HepG2 (cell line): Measurements from ENCODE around the gene HS3ST5. TPM values are rescaled to one million over a fixed set of nuclear protein-coding genes. Genes with fewer than 3 reads are reported as not detected.

Source experiments
- ATAC-seq: fragments of 200-7000 bp; cut with Tn5 transposase; 3 replicates; pipeline ENCODE4 v1.9.1; 2020; ENCODE audit warnings: mild to moderate bottlenecking, moderate library complexity
- BruUV-seq: library from RNA; stranded (reverse); fragments of 400-500 nt; replicated peaks from 2 replicates; lab custom pipeline; 2021; lab: Mats Ljungman, UMichigan
- CTCF ChIA-PET: fragments of 300-600 bp; formaldehyde crosslinking; extraction: SDS; loops from one replicate; lab custom pipeline; 2021; ENCODE audit warnings: low total read pairs, inconsistent platforms, low intra/inter-chr PET ratio; lab: Yijun Ruan, JAX
- POLR2A ChIA-PET: fragments of 350-600 bp; sonication (Branson Sonifier 250); formaldehyde crosslinking; loops from one replicate; lab custom pipeline; 2020; ENCODE audit warnings: antibody characterized with exemption, inconsistent platforms; lab: Yijun Ruan, JAX
- DNase-seq: peaks from one replicate; pipeline ENCODE4 v3.0.0-alpha.2; 2015; ENCODE audit warnings: low spot score
- FAIRE-seq: peaks from 3 replicates; lab custom pipeline; 2011; peaks lifted over from hg19 to GRCh38; lab: Jason Lieb, UNC
- H2AFZ ChIP-seq: one replicate; pipeline ENCODE4 v1.6.1; 2011; ENCODE audit warnings: low read length, inconsistent platforms
- H3K27ac ChIP-seq: fragments of 300-600 bp; 3 replicates; pipeline ENCODE4 v1.8.0; 2011; ENCODE audit warnings: mixed run types, mild to moderate bottlenecking, mixed read lengths, low read length, inconsistent platforms; ENCODE audit not compliant: insufficient read depth; ENCODE audit errors: extremely low read length
- H3K27me3 ChIP-seq, 2 experiments: fragments of 200-600 bp in 1 of 2; 2 replicates in 1 of 2; 3 replicates in 1 of 2; pipeline versions ENCODE4 v1.6.0 to v1.8.0; 2011; ENCODE audit warnings: low read length in 2 of 2, mild to moderate bottlenecking in 2 of 2, moderate library complexity in 2 of 2, inconsistent platforms in 1 of 2; ENCODE audit not compliant: insufficient read depth in 2 of 2, control insufficient read depth in 1 of 2
- H3K36me3 ChIP-seq, 2 experiments: fragments of 200-600 bp in 1 of 2; replicated peaks in 1 of 2; 2 replicates in 1 of 2; 3 replicates in 1 of 2; pipeline versions ENCODE4 v1.5.1 to v1.8.0; 2011; ENCODE audit warnings: low read length in 2 of 2, inconsistent platforms in 1 of 2; ENCODE audit not compliant: insufficient read depth in 2 of 2, control insufficient read depth in 1 of 2
- H3K4me1 ChIP-seq: 2 replicates; pipeline ENCODE4 v1.5.1; 2012; ENCODE audit warnings: low read length, inconsistent platforms; ENCODE audit not compliant: insufficient read depth
- H3K4me2 ChIP-seq: 2 replicates; pipeline ENCODE4 v1.6.0; 2011; ENCODE audit warnings: low read depth, low read length, inconsistent platforms
- H3K4me3 ChIP-seq, 3 experiments: fragments of 200-600 bp in 1 of 3; sonication (generic), shearing (Covaris generic) in 1 of 3; replicated peaks in 1 of 3; 2 replicates each; pipeline ENCODE4 v1.5.1; 2011 to 2016; ENCODE audit warnings: low read length in 3 of 3, inconsistent platforms in 2 of 3, low read depth in 2 of 3, mild to moderate bottlenecking in 2 of 3, control low read depth in 1 of 3, mixed read lengths in 1 of 3; ENCODE audit not compliant: insufficient read depth in 1 of 3
- H3K79me2 ChIP-seq: one replicate; pipeline ENCODE4 v1.6.1; 2011; ENCODE audit warnings: low read length, inconsistent platforms; ENCODE audit not compliant: insufficient read depth
- H3K9ac ChIP-seq: 2 replicates; pipeline ENCODE4 v1.6.0; 2011; ENCODE audit warnings: mild to moderate bottlenecking, low read depth, low read length, inconsistent platforms; ENCODE audit not compliant: insufficient read depth
- H3K9me3 ChIP-seq: 2 replicates; pipeline ENCODE4 v1.5.1; 2012; ENCODE audit warnings: mild to moderate bottlenecking, low read length
- H4K20me1 ChIP-seq: 2 replicates; pipeline ENCODE4 v1.6.0; 2011; ENCODE audit warnings: inconsistent platforms, mild to moderate bottlenecking, low read length, moderate library complexity; ENCODE audit not compliant: insufficient read depth
- KMT2A ChIP-seq: sonication (generic); formaldehyde crosslinking; IDR thresholded peaks from 2 replicates; pipeline ENCODE4 v1.4.0; 2020; ENCODE audit warnings: missing genetic modification reagents
- MAFF ChIP-seq: IDR thresholded peaks from 2 replicates; pipeline ENCODE4 v1.6.1; 2011; ENCODE audit warnings: low read depth, low read length, improper control_type of control experiment
- RELA ChIP-seq: sonication (generic); formaldehyde crosslinking; IDR thresholded peaks from 2 replicates; pipeline ENCODE4 v1.4.0; 2020; ENCODE audit warnings: missing genetic modification reagents
- SALL2 ChIP-seq: sonication (generic); formaldehyde crosslinking; IDR thresholded peaks from 2 replicates; pipeline ENCODE4 v1.8.1; 2023; ENCODE audit warnings: mild to moderate bottlenecking, missing genetic modification reagents, inconsistent platforms
- SATB2 ChIP-seq: sonication (generic); formaldehyde crosslinking; IDR thresholded peaks from 2 replicates; pipeline ENCODE4 v1.5.0; 2020; ENCODE audit warnings: missing genetic modification reagents
- STAT5B ChIP-seq: sonication (generic); formaldehyde crosslinking; IDR thresholded peaks from 2 replicates; pipeline ENCODE4 v1.4.0; 2020; ENCODE audit warnings: missing genetic modification reagents
- ZNF143 ChIP-seq: sonication (generic); formaldehyde crosslinking; IDR thresholded peaks from 2 replicates; pipeline ENCODE4 v1.4.0; 2020; ENCODE audit warnings: missing genetic modification reagents
- ZNF674 ChIP-seq: sonication (generic); formaldehyde crosslinking; IDR thresholded peaks from 2 replicates; pipeline ENCODE4 v1.5.0; 2020; ENCODE audit warnings: low read depth, mild to moderate bottlenecking, missing genetic modification reagents
- WGBS: methylation state at CpG from one replicate; pipeline ENCODE4 v1.1.6; 2017; ENCODE audit warnings: low lambda C conversion rate; 5-methylcytosine and 5-hydroxymethylcytosine counted together
- in situ Hi-C: cut with HindIII; loops from 2 replicates; pipeline ENCODE4 v1.10.0; 2017; ENCODE audit warnings: low pct_unique_long_range_greater_than_20kb; ENCODE audit not compliant: extremely low pct_ligation_motif_present
- intact Hi-C: fragments of 100-400 bp; cut with micrococcal nuclease; formaldehyde crosslinking; loops from one replicate; pipeline ENCODE4 v1.10.0; 2022; ENCODE audit not compliant: unreplicated experiment
- polyA plus RNA-seq, 8 experiments: library from polyadenylated mRNA; depleted of rRNA in 3 of 8; stranded (reverse) in 7 of 8; unstranded in 1 of 8; fragments of >200 nt; fragmentation: Illumina TruSeq in 4 of 8; extraction: Trizol in 4 of 8; gene quantifications; 2 replicates each; pipeline versions ENCODE4 v1.2.1 to v1.2.3, GENCODE V29; 2011 to 2016; ENCODE audit warnings: low read depth in 4 of 8, missing spikeins in 1 of 8, mixed read lengths in 1 of 8; ENCODE audit not compliant: insufficient read depth in 1 of 8
- total RNA-seq, 5 experiments: library from RNA; depleted of rRNA; stranded (reverse); fragments of >200 nt; fragmentation: Illumina TruSeq; extraction: Trizol; gene quantifications; 2 replicates each; pipeline ENCODE4 v1.2.3, GENCODE V29; 2016; ENCODE audit warnings: low read depth in 1 of 5
- TF ChIP-seq, protein P1 (sequence below): sonication (generic); formaldehyde crosslinking; IDR thresholded peaks from 2 replicates; pipeline ENCODE4 v1.4.0; 2020; ENCODE audit warnings: missing genetic modification reagents, borderline replicate concordance

The HS3ST5 gene
- total and polyA plus RNA-seq, 2 of the 13 experiments (the other 11 are each of a cell fraction or from before 2014, with no cell fraction given): 1.1 to 1.6 TPM

DNA sequence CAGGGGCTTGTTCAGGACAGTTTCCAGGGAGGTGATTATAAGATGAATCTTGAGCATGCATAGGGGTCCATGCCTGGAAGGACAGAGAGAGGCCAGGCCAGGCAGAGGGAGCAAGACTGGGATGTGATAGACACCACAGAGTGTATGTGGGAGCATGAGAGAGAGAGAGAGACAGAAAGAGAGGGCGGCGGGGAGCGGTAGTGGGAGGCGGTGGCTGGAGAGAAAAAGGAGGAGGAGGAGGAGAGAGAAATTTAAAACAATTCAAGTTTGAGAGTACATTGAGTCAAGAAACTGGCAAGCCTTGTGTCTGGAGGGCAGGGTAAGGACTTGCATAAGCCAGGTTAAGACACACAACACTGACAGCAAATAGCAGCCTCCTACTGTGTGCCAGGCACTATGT, 209.0 kb downstream of the HS3ST5 start:
- FAIRE-seq: no peak
- H3K79me2 ChIP-seq: no peaks in the 10 kb centered on the region
- H3K4me2 ChIP-seq: no peak overlapping the region
- ChIA-PET CTCF (no interaction called here), POLR2A (interaction anchor here (1.3 kb wide), 1 partner anchor 11 kb away, joined by 4 read pairs; no protein-coding TSS in a partner anchor)
- peaks cover 22% of the 10 kb centered on the region for H3K4me1 ChIP-seq
- no peaks in the 10 kb centered on the region for H3K27me3 ChIP-seq
- H3K9me3 ChIP-seq: no peaks in the 10 kb centered on the region
- WGBS: 98% methylated on average over 4 of the region's 4 CpGs
- no peak for DNase-seq
- no peak overlapping the region for H3K4me3 ChIP-seq
- no TSS peak for BruUV-seq
- no peaks in the 10 kb centered on the region; a peak in 1 of 5 replicates for H3K36me3 ChIP-seq
- H3K27ac ChIP-seq: no peak overlapping the region
- no peak overlapping the region for H2AFZ ChIP-seq
- intact Hi-C loops: no loop called here
- H3K9ac ChIP-seq: no peak overlapping the region
- ATAC-seq: no peak
- no peaks in the 10 kb centered on the region for H4K20me1 ChIP-seq
- in situ Hi-C loops: no loop called here
- TF ChIP-seq STAT5B (no peak), SALL2 (CRISPR knock-in tag) (no peak), ZNF674 (CRISPR knock-in tag) (no peak), RELA (CRISPR knock-in tag) (no peak), SATB2 (CRISPR knock-in tag) (no peak), ZNF143 (CRISPR knock-in tag) (no peak), MAFF (no peak), KMT2A (CRISPR knock-in tag) (no peak)
- TF ChIP-seq, protein P1, sequence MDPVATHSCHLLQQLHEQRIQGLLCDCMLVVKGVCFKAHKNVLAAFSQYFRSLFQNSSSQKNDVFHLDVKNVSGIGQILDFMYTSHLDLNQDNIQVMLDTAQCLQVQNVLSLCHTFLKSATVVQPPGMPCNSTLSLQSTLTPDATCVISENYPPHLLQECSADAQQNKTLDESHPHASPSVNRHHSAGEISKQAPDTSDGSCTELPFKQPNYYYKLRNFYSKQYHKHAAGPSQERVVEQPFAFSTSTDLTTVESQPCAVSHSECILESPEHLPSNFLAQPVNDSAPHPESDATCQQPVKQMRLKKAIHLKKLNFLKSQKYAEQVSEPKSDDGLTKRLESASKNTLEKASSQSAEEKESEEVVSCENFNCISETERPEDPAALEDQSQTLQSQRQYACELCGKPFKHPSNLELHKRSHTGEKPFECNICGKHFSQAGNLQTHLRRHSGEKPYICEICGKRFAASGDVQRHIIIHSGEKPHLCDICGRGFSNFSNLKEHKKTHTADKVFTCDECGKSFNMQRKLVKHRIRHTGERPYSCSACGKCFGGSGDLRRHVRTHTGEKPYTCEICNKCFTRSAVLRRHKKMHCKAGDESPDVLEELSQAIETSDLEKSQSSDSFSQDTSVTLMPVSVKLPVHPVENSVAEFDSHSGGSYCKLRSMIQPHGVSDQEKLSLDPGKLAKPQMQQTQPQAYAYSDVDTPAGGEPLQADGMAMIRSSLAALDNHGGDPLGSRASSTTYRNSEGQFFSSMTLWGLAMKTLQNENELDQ: no peak
